Ureter (tissue), 1 donor: Measurements from ENCODE around the gene VCY1B. TPM values are rescaled to one million over a fixed set of nuclear protein-coding genes. Genes with fewer than 3 reads are reported as not detected.
"Not testable (repeated sequence)": the region's sequence is repeated elsewhere in the genome, so short reads cannot be mapped to it uniquely, and the experiment has no call there.

Experiments
- DNase-seq: peaks from one replicate; pipeline ENCODE4 v3.0.0-alpha.2; 2020; ENCODE audit warnings: low spot score
- total RNA-seq: library from RNA; stranded (reverse); gene quantifications from one replicate; pipeline ENCODE4 v1.2.4, GENCODE V29; 2023
- donor health status: DM: yes; HTN: yes; CAD: no.

Gene VCY1B
- total RNA-seq: not detected

DNA sequence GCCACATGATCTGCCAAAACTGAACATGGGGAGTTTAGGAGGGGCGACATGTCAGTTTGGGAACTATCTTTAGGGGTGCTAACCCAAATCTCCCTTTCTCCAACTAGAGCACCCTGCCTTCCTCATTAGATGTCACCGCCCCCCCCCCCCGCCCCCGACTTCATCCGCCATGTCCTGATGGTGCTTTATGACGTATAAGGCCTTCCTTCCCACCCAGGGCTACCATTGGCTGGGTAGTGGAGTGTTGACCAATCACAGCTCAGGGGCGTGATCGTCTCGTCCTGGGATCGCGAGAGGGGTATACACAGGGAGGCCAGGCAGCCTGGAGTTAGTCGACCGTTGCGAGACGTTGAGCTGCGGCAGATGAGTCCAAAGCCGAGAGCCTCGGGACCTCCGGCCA lies at the start of gene VCY1B:
Gene VCY1B, plus strand, starts transcription at position 301 of the 400 bp plus-strand sequence. Its CDS starts 63 bp downstream, at position 364.
- not testable (repeated sequence) for DNase-seq

DNA sequence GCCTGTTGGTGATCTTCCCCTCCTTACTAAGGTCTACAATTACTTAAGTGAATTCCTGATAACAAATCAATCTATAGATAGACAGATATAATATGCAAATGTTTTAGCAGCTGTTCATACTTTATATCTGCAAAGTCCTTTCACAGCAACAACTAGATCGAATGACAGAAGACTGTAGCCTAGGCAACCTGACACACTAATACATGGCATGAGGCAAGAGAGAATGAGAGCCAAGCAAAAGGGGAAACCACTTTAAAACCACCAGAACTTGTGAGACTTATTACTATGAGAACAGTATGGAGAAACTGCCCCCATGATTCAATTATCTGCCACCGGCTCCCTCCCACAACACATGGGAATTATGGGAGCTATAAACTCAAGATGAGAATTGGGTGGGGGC lies 44.1 kb upstream of the VCY1B start:
- not testable (repeated sequence) for DNase-seq

DNA sequence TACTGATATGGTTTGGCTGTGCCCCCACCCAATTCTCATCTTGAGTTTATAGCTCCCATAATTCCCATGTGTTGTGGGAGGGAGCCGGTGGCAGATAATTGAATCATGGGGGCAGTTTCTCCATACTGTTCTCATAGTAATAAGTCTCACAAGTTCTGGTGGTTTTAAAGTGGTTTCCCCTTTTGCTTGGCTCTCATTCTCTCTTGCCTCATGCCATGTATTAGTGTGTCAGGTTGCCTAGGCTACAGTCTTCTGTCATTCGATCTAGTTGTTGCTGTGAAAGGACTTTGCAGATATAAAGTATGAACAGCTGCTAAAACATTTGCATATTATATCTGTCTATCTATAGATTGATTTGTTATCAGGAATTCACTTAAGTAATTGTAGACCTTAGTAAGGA lies 25.6 kb upstream of the VCY1B start:
- DNase-seq: not testable (repeated sequence)

DNA sequence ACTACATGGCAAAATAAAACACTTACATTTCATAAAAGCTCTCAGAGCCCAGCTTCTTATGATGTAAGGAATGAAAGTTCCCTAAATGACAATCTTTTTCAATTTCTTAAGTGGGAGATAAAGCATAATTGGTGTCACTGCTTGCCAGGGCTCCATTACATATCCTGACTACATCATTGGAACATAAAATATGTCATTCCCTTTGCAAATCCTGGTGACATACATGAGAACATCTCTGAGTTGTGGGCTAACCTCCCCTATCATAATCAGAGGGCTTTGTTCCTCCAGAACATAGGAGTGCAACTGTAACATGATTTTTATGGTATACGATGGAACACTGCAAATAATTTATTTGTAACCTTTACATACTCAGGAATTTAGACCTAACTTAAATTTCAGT lies 29.9 kb downstream of the VCY1B start:
- DNase-seq: no peak

Other genes starting within 250 kb of the VCY1B start
- gene VCY, start 69.8 kb upstream of the VCY1B start, total RNA-seq: not detected